Esophagus muscularis mucosa (tissue), 4 donors: ENCODE results near the gene RALA. TPM values are rescaled to one million over a fixed set of nuclear protein-coding genes. Genes with fewer than 3 reads are reported as not detected.
"Not testable (repeated sequence)": the region's sequence is repeated elsewhere in the genome, so short reads cannot be mapped to it uniquely, and the experiment has no call there.

ENCODE experiments used
- DNase-seq: peaks from one replicate; pipeline ENCODE4 v3.0.0-alpha.2; 2017; ENCODE audit errors: extremely low spot score
- H3K27ac ChIP-seq, 4 donors: fragments of 200-600 bp; sonication (generic); replicated peaks in 1 of 4; 1 replicate in 3 of 4; 2 replicates in 1 of 4; pipeline ENCODE4 v1.5.1; 2016 to 2019; ENCODE audit warnings: mild to moderate bottlenecking in 1 of 4
- H3K27me3 ChIP-seq, 4 donors: fragments of 200-600 bp; sonication (generic); one replicate each; pipeline versions ENCODE4 v1.5.1 to v1.6.0; 2016 to 2019
- H3K36me3 ChIP-seq, 4 donors: fragments of 200-600 bp; sonication (generic); one replicate each; pipeline ENCODE4 v1.5.1; 2016 to 2019
- H3K4me1 ChIP-seq, 4 donors: fragments of 200-600 bp; sonication (generic); one replicate each; pipeline ENCODE4 v1.5.1; 2016 to 2019
- H3K4me3 ChIP-seq, 4 donors: fragments of 200-600 bp; sonication (generic); 1 replicate in 2 of 4; 2 replicates in 2 of 4; pipeline ENCODE4 v1.5.1; 2016 to 2019; ENCODE audit warnings: mild to moderate bottlenecking in 4 of 4, moderate library complexity in 1 of 4
- H3K9me3 ChIP-seq, 4 donors: fragments of 200-600 bp; sonication (generic); 1 replicate in 3 of 4; 2 replicates in 1 of 4; pipeline ENCODE4 v1.5.1; 2016 to 2019
- EP300 ChIP-seq: sonication (generic); formaldehyde crosslinking; IDR thresholded peaks from one replicate; pipeline ENCODE4 v1.6.1; 2017; ENCODE audit warnings: antibody characterized with exemption
- POLR2A ChIP-seq: fragments of 450-650 bp; IDR thresholded peaks from one replicate; pipeline ENCODE4 v1.6.1; 2017; ENCODE audit warnings: antibody characterized with exemption, moderate library complexity, mild to moderate bottlenecking, low read depth
- POLR2AphosphoS5 ChIP-seq, 2 donors: sonication (generic); formaldehyde crosslinking; IDR thresholded peaks; one replicate each; pipeline ENCODE4 v1.6.1; 2017; ENCODE audit warnings: antibody characterized with exemption in 2 of 2
- WGBS: methylation state at CpG from one replicate; pipeline ENCODE4 v1.1.5; 2018; 5-methylcytosine and 5-hydroxymethylcytosine counted together
- intact Hi-C: fragments of 100-400 bp; cut with DNase I; formaldehyde crosslinking; loops from one replicate; pipeline ENCODE4 v1.15.1; 2023
- total RNA-seq, 4 donors: library from RNA; depleted of rRNA; stranded (reverse); fragments of >200 nt; gene quantifications; one replicate each; pipeline versions ENCODE4 v1.1.0 to v1.2.1, GENCODE V29; 2016
- TF ChIP-seq, protein P1 (sequence below), 3 experiments: fragments of 200-600 bp in 2 of 3; fragments of 450-650 bp in 1 of 3; sonication (generic) in 2 of 3; IDR thresholded peaks; one replicate each; pipeline ENCODE4 v1.5.1; 2017 to 2019; ENCODE audit warnings: antibody characterized with exemption in 3 of 3, mild to moderate bottlenecking in 2 of 3, moderate library complexity in 1 of 3

Gene RALA
- total RNA-seq, 4 donors from 2014 or later, result 12.3 to 25.1 (median 19.6) TPM

DNA sequence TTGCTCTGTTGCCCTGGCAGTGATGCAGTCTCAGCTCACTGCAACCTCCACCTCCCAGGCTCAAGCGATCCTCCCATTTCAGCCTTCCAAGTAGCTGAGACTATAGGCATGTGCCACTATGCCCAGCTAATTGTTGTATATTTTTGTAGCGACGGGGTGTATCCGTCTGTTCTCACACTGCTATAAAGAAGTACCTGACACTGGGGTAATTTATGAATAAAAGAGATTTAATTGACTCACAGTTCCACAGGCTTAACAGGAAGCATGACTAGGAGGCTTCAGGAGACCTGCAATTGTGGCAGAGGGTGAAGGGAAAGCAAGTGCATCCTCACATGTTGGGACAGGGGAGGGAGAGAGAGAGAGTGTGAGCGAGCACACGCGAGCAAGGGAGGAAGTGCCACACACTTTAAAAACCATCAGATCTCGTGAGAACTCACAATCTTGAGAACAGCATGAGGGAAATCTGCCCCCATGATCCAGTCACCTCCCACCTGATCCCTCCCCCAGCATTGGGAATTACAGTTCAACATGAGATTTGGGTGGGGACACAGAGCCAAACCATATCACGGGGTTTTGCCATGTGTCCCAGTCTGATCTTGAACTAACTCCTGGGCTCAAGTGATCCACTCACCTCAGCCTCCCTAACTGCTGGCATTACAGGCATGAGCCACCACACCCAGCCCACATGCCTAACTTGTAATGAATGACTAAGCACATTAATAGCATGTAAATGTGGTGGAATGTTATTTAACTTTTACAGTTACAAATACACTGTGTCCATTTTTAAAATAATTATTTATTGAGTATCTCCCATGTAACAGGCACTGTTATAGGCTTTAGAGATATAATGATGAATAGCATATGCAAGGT is 65.5 kb downstream of the RALA start:
- Histone ChIP-seq H3K4me1 (peaks cover 6 to 13% (median 9%) of the 10 kb centered on the region in 4 donors), H3K27ac (no peak overlapping the region), H3K9me3 (no peaks in the 10 kb centered on the region), H3K27me3 (no peaks in the 10 kb centered on the region), H3K4me3 (no peak overlapping the region), H3K36me3 (peaks cover 0 to 46% (median 21%) of the 10 kb centered on the region in 4 donors)
- 88% methylated on average over 9 of the region's 9 CpGs for WGBS
- intact Hi-C loops, result no loop called here
- no peak for DNase-seq
- TF ChIP-seq POLR2A, result no peak
- TF ChIP-seq EP300, result no peak
- TF ChIP-seq, protein P1, sequence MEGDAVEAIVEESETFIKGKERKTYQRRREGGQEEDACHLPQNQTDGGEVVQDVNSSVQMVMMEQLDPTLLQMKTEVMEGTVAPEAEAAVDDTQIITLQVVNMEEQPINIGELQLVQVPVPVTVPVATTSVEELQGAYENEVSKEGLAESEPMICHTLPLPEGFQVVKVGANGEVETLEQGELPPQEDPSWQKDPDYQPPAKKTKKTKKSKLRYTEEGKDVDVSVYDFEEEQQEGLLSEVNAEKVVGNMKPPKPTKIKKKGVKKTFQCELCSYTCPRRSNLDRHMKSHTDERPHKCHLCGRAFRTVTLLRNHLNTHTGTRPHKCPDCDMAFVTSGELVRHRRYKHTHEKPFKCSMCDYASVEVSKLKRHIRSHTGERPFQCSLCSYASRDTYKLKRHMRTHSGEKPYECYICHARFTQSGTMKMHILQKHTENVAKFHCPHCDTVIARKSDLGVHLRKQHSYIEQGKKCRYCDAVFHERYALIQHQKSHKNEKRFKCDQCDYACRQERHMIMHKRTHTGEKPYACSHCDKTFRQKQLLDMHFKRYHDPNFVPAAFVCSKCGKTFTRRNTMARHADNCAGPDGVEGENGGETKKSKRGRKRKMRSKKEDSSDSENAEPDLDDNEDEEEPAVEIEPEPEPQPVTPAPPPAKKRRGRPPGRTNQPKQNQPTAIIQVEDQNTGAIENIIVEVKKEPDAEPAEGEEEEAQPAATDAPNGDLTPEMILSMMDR (IDR thresholded peaks at IDR 0.05), result no peak
- no peak for TF ChIP-seq POLR2AphosphoS5 (IDR thresholded peaks at IDR 0.05)

DNA sequence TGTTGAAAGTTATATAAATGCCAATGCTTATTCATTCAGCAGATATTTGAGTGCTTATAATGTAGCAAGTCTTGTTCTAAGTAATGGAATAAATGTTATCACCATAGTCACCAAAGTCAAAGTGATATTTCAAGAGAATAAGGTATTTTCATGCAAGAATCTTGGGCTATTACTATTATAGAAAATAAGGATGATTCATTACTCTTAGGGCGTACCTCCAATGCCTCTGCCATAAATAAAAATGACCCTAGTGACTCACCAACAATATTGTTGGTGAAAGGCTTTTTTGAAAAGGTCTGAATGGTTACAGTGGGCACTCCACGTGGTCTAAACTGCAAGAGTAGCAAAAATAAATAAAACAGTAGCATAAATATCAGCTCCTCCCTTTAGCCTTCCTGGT is 68.4 kb downstream of the RALA start:
- Histone ChIP-seq H3K27me3 (no peaks in the 10 kb centered on the region), H3K36me3 (peaks cover 3 to 53% (median 24%) of the 10 kb centered on the region in 4 donors), H3K4me3 (no peak overlapping the region), H3K9me3 (no peaks in the 10 kb centered on the region), H3K27ac (no peak overlapping the region), H3K4me1 (no peaks in the 10 kb centered on the region)
- no peak for DNase-seq
- intact Hi-C loops, result no loop called here
- TF ChIP-seq, protein P1 (IDR thresholded peaks at IDR 0.05), result no peak
- TF ChIP-seq POLR2AphosphoS5 (IDR thresholded peaks at IDR 0.05) (no peak), EP300 (no peak)
- WGBS, result 61% methylated on average over 2 of the region's 2 CpGs

DNA sequence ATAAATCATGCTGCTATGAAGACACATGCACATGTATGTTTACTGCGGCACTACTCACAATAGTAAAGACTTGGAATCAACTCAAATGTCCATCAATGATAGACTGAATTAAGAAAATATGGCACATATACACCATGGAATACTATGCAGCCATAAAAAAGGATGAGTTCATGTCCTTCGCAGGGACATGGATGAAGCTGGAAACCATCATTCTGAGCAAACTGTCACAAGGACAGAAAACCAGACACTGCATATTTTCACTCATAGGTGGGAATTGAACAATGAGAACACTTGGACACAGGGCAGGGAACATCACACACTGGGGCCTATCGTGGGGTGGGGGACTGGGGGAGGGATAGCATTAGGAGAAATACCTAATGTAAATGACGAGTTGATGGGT is 69.7 kb downstream of the RALA start:
- H3K4me1 ChIP-seq, H3K4me3 ChIP-seq, intact Hi-C loops, H3K27ac ChIP-seq, H3K9me3 ChIP-seq, H3K27me3 ChIP-seq, DNase-seq: not testable (repeated sequence)
- WGBS, result 92% methylated on average over 4 of the region's 4 CpGs
- peaks cover 13 to 61% (median 35%) of the 10 kb centered on the region in 4 donors for H3K36me3 ChIP-seq

DNA sequence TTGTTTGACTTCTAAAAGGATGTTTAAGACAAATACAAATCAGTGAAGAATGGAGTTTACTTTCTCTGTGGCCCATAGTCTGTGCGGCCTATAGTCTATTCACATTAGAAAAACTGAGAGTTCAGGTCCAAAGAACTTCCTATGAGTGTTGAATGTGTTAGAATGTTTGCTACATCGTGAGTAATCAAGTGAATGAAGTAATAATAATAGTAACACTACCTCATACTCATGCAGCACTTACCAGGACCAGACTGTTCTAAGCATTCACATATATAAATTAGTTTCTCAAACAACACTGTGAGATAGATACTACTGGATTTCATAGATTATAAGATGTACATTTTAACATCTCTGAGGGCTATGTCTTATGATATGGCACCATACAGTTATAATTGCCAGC is 70.4 kb downstream of the RALA start:
- Histone ChIP-seq H3K36me3 (peaks cover 20 to 61% (median 36%) of the 10 kb centered on the region in 4 donors), H3K9me3 (no peaks in the 10 kb centered on the region), H3K27me3 (no peaks in the 10 kb centered on the region), H3K4me3 (no peak overlapping the region), H3K4me1 (no peaks in the 10 kb centered on the region), H3K27ac (no peak overlapping the region)
- WGBS, result 100% methylated on average over 2 of the region's 2 CpGs
- intact Hi-C loops, result no loop called here
- DNase-seq, result no peak
- no peak for TF ChIP-seq EP300
- no peak for TF ChIP-seq POLR2AphosphoS5 (IDR thresholded peaks at IDR 0.05)
- TF ChIP-seq POLR2A, result no peak
- TF ChIP-seq, protein P1 (IDR thresholded peaks at IDR 0.05), result no peak

DNA sequence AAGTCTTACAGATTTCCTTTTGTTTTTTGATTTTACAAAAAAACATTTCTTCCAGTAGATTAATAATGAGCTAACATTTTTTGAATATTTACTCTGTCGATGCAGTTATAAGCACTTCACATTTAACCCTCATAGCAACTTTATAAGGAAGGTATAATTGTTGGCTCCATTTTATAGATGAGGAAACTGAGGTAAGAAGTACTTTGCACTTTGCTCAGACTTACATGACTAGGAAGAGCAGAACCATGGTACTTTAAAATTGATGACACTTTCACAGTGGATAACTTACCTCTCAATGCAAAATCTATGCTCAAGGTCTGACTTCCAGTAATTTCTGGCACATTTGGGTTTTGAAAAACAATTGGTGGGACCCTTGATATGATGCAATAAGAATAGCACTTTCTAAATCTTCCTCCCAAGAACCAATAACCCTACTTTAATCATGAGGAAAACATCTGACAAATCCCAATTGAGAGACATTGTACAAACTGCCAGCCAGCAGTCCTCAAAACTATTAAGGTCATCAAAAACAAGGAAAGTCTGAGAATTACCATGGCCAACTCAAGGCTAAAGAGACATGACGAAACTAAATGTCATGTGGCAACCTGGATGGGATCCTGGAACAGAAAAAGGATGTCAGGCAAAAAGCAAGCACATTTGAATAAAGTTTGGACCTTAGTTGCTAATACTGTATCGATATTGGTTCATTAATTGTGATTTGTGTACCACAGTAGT is 72.6 kb downstream of the RALA start:
- TF ChIP-seq POLR2AphosphoS5 (IDR thresholded peaks at IDR 0.05) (no peak), EP300 (no peak), POLR2A (no peak)
- TF ChIP-seq, protein P1 (IDR thresholded peaks at IDR 0.05), result no peak

More for the DNA sequence above, 72.6 kb downstream of the RALA start:
- intact Hi-C loops, result no loop called here
- Histone ChIP-seq H3K4me3 (no peak overlapping the region), H3K36me3 (peaks cover 20 to 69% (median 39%) of the 10 kb centered on the region in 4 donors), H3K4me1 (no peaks in the 10 kb centered on the region), H3K27ac (no peak overlapping the region), H3K27me3 (no peaks in the 10 kb centered on the region), H3K9me3 (no peaks in the 10 kb centered on the region)
- peak; percentile 12 for DNase-seq
- 88% methylated on average over 3 of the region's 3 CpGs for WGBS
